ENCODE data around the gene COL4A5. TPM values are rescaled to one million over a fixed set of nuclear protein-coding genes. Genes with fewer than 3 reads are reported as not detected.

The COL4A5 gene
- total RNA-seq, 1 experiment from 2014 or later = 29.4 TPM

- TF ChIP-seq MAX (IDR thresholded peaks at IDR 0.05) (no peak), EGR1 (IDR thresholded peaks at IDR 0.05; ENCODE audit: low read depth) (no peak), ZBTB33 (IDR thresholded peaks at IDR 0.05; ENCODE audit: extremely low read depth, insufficient replicate concordance, low read length) (no peak), SP1 (IDR thresholded peaks at IDR 0.05; ENCODE audit: low read depth) (no peak), YY1 (IDR thresholded peaks at IDR 0.05; ENCODE audit: extremely low read depth, insufficient replicate concordance, low read depth, low read length) (no peak)
These were observed 54.9 kb downstream of the COL4A5 start (continued) for GRCh38 chrX:108494406-108495090.

GRCh38 chrX:108511721-108512120 lies 72.1 kb downstream of the COL4A5 start:
- ATAC-seq (no peak), DNase-seq (ENCODE audit: low read depth, low spot score) (no peak)
- RAD21 ChIA-PET (ENCODE audit: low non-redundant PET in 1 of 2, low total read pairs in 2 of 2, uncharacterized antibody in 2 of 2, unreplicated experiment in 2 of 2) = no interaction called here
- BruUV-seq (replicated peaks) = no TSS peak
- H3K9ac ChIP-seq (ENCODE audit: low read length) = no peak overlapping the region
- no peaks in the 10 kb centered on the region for H3K36me3 ChIP-seq (ENCODE audit: control insufficient read depth in 1 of 2, insufficient read depth in 2 of 2, low read length in 2 of 2)
- H3K27ac ChIP-seq (ENCODE audit: low read depth, low read length) = no peak overlapping the region
- CTCF ChIA-PET = no interaction called here
- no peak overlapping the region for H2AFZ ChIP-seq (ENCODE audit: low read depth, low read length, poor library complexity, severe bottlenecking)
- intact Hi-C loops (cut with micrococcal nuclease) = no loop called here
- no peaks in the 10 kb centered on the region for H4K20me1 ChIP-seq (ENCODE audit: insufficient read depth)
- no peak overlapping the region for H3K4me2 ChIP-seq (ENCODE audit: low read length)
- H3K9me2 ChIP-seq (ENCODE audit: insufficient read depth) = no peaks in the 10 kb centered on the region
- H3K9me3 ChIP-seq (ENCODE audit: control insufficient read depth in 1 of 2, insufficient read depth in 1 of 2, low read depth in 1 of 2, low read length in 2 of 2) = no peaks in the 10 kb centered on the region
- H3K79me2 ChIP-seq (ENCODE audit: insufficient read depth, low read length) = no peaks in the 10 kb centered on the region
- POLR2A ChIA-PET = no interaction called here
- no peaks in the 10 kb centered on the region for H3K4me1 ChIP-seq (ENCODE audit: control insufficient read depth in 1 of 2, insufficient read depth in 2 of 2, low read length in 2 of 2)
- H3K4me3 ChIP-seq (replicated peaks in 1 of 2; ENCODE audit: low read depth in 1 of 2, low read length in 2 of 2) = no peak overlapping the region
- no peaks in the 10 kb centered on the region for H3K27me3 ChIP-seq (ENCODE audit: insufficient read depth, low read length)
- no peak for TF ChIP-seq YY1 (IDR thresholded peaks at IDR 0.05; ENCODE audit: extremely low read depth, insufficient replicate concordance, low read depth, low read length)
- TF ChIP-seq EZH2 (IDR thresholded peaks at IDR 0.05) = no peak
- TF ChIP-seq EGR1 (IDR thresholded peaks at IDR 0.05; ENCODE audit: low read depth) = no peak
- no peak for TF ChIP-seq TCF7L2 (IDR thresholded peaks at IDR 0.05; ENCODE audit: borderline replicate concordance, extremely low read depth, insufficient read depth, insufficient read length)
- no peak for TF ChIP-seq ZNF274 (IDR thresholded peaks at IDR 0.05; ENCODE audit: low read depth, low read length)
- no peak for TF ChIP-seq SIN3A (IDR thresholded peaks at IDR 0.05; ENCODE audit: low read depth)
- TF ChIP-seq CTCF (IDR thresholded peaks at IDR 0.05 in 2 of 3, conservative IDR thresholded peaks at IDR 0.05 in 1 of 3; ENCODE audit: borderline replicate concordance in 1 of 3, insufficient read depth in 1 of 3, low read depth in 2 of 3, low read length in 2 of 3) = no peak
- TF ChIP-seq ELF1 (IDR thresholded peaks at IDR 0.05; ENCODE audit: borderline replicate concordance, low read depth) = no peak
- TF ChIP-seq ZBTB33 (IDR thresholded peaks at IDR 0.05; ENCODE audit: extremely low read depth, insufficient replicate concordance, low read length) = no peak
- no peak for TF ChIP-seq REST (IDR thresholded peaks at IDR 0.05; ENCODE audit: low read depth)
